Endothelial cell of umbilical vein (primary cell): ENCODE measurements around the gene ATXN7. TPM values are rescaled to one million over a fixed set of nuclear protein-coding genes. Genes with fewer than 3 reads are reported as not detected.

ENCODE experiments used
- BruUV-seq: library from RNA; stranded (reverse); fragments of 400-500 nt; replicated peaks from 2 replicates; lab custom pipeline; 2021; lab: Mats Ljungman, UMichigan
- CTCF ChIA-PET: fragments of 300-600, 350-600 bp; sonication (Branson Sonifier 250); formaldehyde crosslinking; loops from one replicate; lab custom pipeline; 2021; ENCODE audit warnings: antibody characterized with exemption, inconsistent platforms; lab: Charles Lee
- POLR2A ChIA-PET: fragments of 300-600, 350-600 bp; sonication (Branson Sonifier 250); formaldehyde crosslinking; loops from one replicate; lab custom pipeline; 2021; ENCODE audit warnings: antibody characterized with exemption, inconsistent platforms; lab: Charles Lee
- DNase-seq: peaks from one replicate; pipeline ENCODE4 v3.0.0-alpha.2; 2011; ENCODE audit warnings: low read depth, low spot score
- FAIRE-seq: peaks from 2 replicates; lab custom pipeline; 2011; peaks lifted over from hg19 to GRCh38; lab: Jason Lieb, UNC
- H2AFZ ChIP-seq: 2 replicates; pipeline ENCODE4 v1.6.0; 2012; ENCODE audit warnings: low read depth, low read length, control low read depth, inconsistent platforms
- H3K27ac ChIP-seq: 2 replicates; pipeline ENCODE4 v1.5.1; 2011; ENCODE audit warnings: low read depth, mild to moderate bottlenecking, control low read depth, low read length, moderate library complexity; ENCODE audit not compliant: insufficient read depth
- H3K27me3 ChIP-seq, 2 experiments: 2 replicates each; pipeline versions ENCODE4 v1.6.0 to v1.6.1; 2011; ENCODE audit warnings: low read length in 2 of 2, mixed read lengths in 1 of 2; ENCODE audit not compliant: control insufficient read depth in 2 of 2, insufficient read depth in 2 of 2
- H3K36me3 ChIP-seq, 2 experiments: 2 replicates in 1 of 2; 3 replicates in 1 of 2; pipeline ENCODE4 v1.5.1; 2011; ENCODE audit warnings: low read length in 2 of 2, mild to moderate bottlenecking in 1 of 2, moderate library complexity in 1 of 2; ENCODE audit not compliant: control insufficient read depth in 2 of 2, insufficient read depth in 2 of 2; ENCODE audit errors: extremely low read depth in 1 of 2
- H3K4me1 ChIP-seq: 3 replicates; pipeline ENCODE4 v1.5.1; 2011; ENCODE audit warnings: mild to moderate bottlenecking, low read length; ENCODE audit not compliant: control insufficient read depth, insufficient read depth; ENCODE audit errors: extremely low read depth
- H3K4me2 ChIP-seq: 2 replicates; pipeline ENCODE4 v1.6.1; 2011; ENCODE audit warnings: low read length, control low read depth, mixed read lengths; ENCODE audit not compliant: insufficient read depth
- H3K4me3 ChIP-seq, 3 experiments: fragments of 200-600 bp in 1 of 3; sonication (generic), shearing (Covaris generic) in 1 of 3; replicated peaks in 1 of 3; 2 replicates each; pipeline ENCODE4 v1.5.1; 2011 to 2016; ENCODE audit warnings: control low read depth in 3 of 3, low read length in 3 of 3, mild to moderate bottlenecking in 2 of 3, inconsistent platforms in 1 of 3, low read depth in 1 of 3, moderate library complexity in 1 of 3; ENCODE audit not compliant: insufficient read depth in 1 of 3
- H3K79me2 ChIP-seq: 2 replicates; pipeline ENCODE4 v1.6.0; 2012; ENCODE audit warnings: low read length, inconsistent platforms; ENCODE audit not compliant: control insufficient read depth, insufficient read depth
- H3K9ac ChIP-seq: replicated peaks from 2 replicates; pipeline ENCODE3; 2011; ENCODE audit warnings: low read length, control low read depth; ENCODE audit not compliant: insufficient read depth; ENCODE audit errors: extremely low read depth
- H3K9me1 ChIP-seq: replicated peaks from 3 replicates; pipeline ENCODE4 v1.6.0; 2011; ENCODE audit warnings: mild to moderate bottlenecking, low read length; ENCODE audit not compliant: control insufficient read depth, insufficient read depth; ENCODE audit errors: extremely low read depth
- H3K9me3 ChIP-seq: replicated peaks from 2 replicates; pipeline ENCODE4 v1.5.1; 2012; ENCODE audit warnings: low read length, inconsistent platforms; ENCODE audit not compliant: control insufficient read depth, insufficient read depth
- H4K20me1 ChIP-seq: replicated peaks from 2 replicates; pipeline ENCODE3; 2011; ENCODE audit warnings: mild to moderate bottlenecking, low read length; ENCODE audit not compliant: control insufficient read depth, insufficient read depth; ENCODE audit errors: extremely low read depth
- EZH2 ChIP-seq: IDR thresholded peaks from 2 replicates; pipeline ENCODE4 v1.6.1; 2012; ENCODE audit warnings: borderline replicate concordance, low read depth, mild to moderate bottlenecking, moderate library complexity, low read length, inconsistent platforms; ENCODE audit not compliant: severe bottlenecking
- FOS ChIP-seq: IDR thresholded peaks from 2 replicates; pipeline ENCODE4 v1.6.1; 2011; ENCODE audit warnings: mild to moderate bottlenecking, low read length, moderate library complexity, borderline replicate concordance; ENCODE audit not compliant: insufficient read depth
- JUN ChIP-seq: IDR thresholded peaks from 2 replicates; pipeline ENCODE4 v1.6.1; 2011; ENCODE audit warnings: borderline replicate concordance, low read depth; ENCODE audit not compliant: insufficient read length, insufficient read depth
- POLR2A ChIP-seq: IDR thresholded peaks from 2 replicates; pipeline ENCODE4 v1.6.1; 2012; ENCODE audit warnings: low read depth, mild to moderate bottlenecking, control low read depth, low read length
- dilution Hi-C: fragments of 300-500 bp; cut with MboI; formaldehyde crosslinking; loops from one replicate; pipeline ENCODE4 v1.15.0; 2019; ENCODE audit warnings: low sequenced_read_pairs; ENCODE audit not compliant: extremely low pct_ligation_motif_present
- intact Hi-C: fragments of 100-400 bp; cut with micrococcal nuclease; formaldehyde crosslinking; loops from one replicate; pipeline ENCODE4 v1.10.0; 2022
- polyA plus RNA-seq, 4 experiments: library from polyadenylated mRNA; depleted of rRNA in 3 of 4; stranded (reverse) in 3 of 4; unstranded in 1 of 4; fragments of >200 nt; gene quantifications; 2 replicates each; pipeline versions ENCODE4 v1.2.1 to v1.2.3, GENCODE V29; 2011 to 2012; ENCODE audit warnings: missing spikeins in 1 of 4
- total RNA-seq: library from RNA; stranded (reverse); gene quantifications from 2 replicates; pipeline ENCODE4 v1.2.3, GENCODE V29; 2021
- TF ChIP-seq, protein P1 (sequence below): IDR thresholded peaks from 2 replicates; pipeline ENCODE4 v1.6.1; 2011; ENCODE audit not compliant: insufficient read depth, insufficient read length
- TF ChIP-seq, protein P2 (sequence below), 2 donors: IDR thresholded peaks; 1 replicate in 1 of 2; 2 replicates in 1 of 2; pipeline ENCODE4 v1.5.1; 2011; ENCODE audit warnings: low read length in 2 of 2, mild to moderate bottlenecking in 2 of 2, moderate library complexity in 2 of 2, control low read depth in 1 of 2, inconsistent platforms in 1 of 2, low read depth in 1 of 2; ENCODE audit not compliant: insufficient read depth in 1 of 2; ENCODE audit errors: extremely low read depth in 1 of 2

The ATXN7 gene
- total and polyA plus RNA-seq, 2 donors (not counting 3 experiments of a cell fraction or from before 2014, with no cell fraction given), result 21.2 to 34.7 TPM

DNA sequence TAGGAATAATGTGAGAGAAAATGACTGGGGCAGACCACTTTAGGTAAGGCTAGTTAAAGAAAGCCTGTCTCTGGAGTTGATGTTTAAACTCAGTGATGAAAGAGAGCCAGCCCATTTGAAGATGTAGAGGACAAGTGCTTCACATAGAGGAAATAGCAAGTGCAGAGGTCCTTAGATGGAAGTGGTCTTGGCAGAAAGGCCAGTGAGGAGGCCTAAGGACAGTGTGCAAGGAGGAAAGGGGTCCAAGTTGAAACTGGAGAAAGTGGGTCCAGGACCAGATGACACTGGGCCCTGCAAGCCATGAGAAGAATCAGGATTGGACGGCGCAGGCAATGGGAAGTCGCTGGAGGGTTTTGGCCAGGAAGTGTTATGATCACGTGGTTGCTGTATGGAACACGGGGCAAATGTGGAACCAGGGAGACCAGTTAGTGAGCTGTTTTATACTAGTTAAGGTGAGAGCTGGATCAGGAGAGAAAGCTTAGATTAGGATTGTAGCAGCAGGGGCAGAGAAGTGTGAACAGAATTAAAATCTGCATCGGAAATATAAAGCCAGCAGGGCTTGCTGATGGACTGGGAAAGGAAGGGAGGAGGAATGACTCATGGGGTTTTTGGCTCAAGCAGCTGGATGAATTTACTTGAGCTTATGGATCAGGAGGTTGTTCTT lies 96.5 kb downstream of the ATXN7 start:
- H3K4me1 ChIP-seq, result peaks cover 22% of the 10 kb centered on the region
- H3K27ac ChIP-seq, result peak overlapping the region; percentile 55
- peak overlapping the region; percentile 1 to 46 (median 30) for H3K4me3 ChIP-seq
- ChIA-PET POLR2A (interaction anchor here (0.7 kb wide), 1 partner anchor 122 kb away, joined by 4 read pairs; no protein-coding TSS in a partner anchor), CTCF (interaction anchor here (0.6 to 3.7 kb wide), 17 partner anchors 8 to 525 kb away, joined by 3 to 34 read pairs (median 5); partner anchors contain the start of gene SCAANT1)
- FAIRE-seq (peak; percentile 73), DNase-seq (peak; percentile 86)
- peaks cover 0 to 2% of the 10 kb centered on the region in 2 experiments for H3K36me3 ChIP-seq
- peaks cover 6% of the 10 kb centered on the region for H4K20me1 ChIP-seq
- H3K79me2 ChIP-seq, result peaks cover 45% of the 10 kb centered on the region
- dilution Hi-C loops, result no loop called here
- no peaks in the 10 kb centered on the region for H3K9me1 ChIP-seq
- intact Hi-C loops, result loop anchor here (1.0 to 5.0 kb wide), 3 partner anchors 33 to 98 kb away; partner anchors contain the start of genes ATXN7, SCAANT1 and THOC7
- no TSS peak for BruUV-seq
- H3K9me3 ChIP-seq, result no peaks in the 10 kb centered on the region
- H2AFZ ChIP-seq, result peak overlapping the region; percentile 13
- peak overlapping the region; percentile 73 for H3K4me2 ChIP-seq
- TF ChIP-seq EZH2 (no peak), JUN (peak; percentile 61), FOS (peak; percentile 85), POLR2A (no peak)
- TF ChIP-seq, protein P1, sequence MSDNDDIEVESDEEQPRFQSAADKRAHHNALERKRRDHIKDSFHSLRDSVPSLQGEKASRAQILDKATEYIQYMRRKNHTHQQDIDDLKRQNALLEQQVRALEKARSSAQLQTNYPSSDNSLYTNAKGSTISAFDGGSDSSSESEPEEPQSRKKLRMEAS, result peak; percentile 55
- H3K9ac ChIP-seq, result peak overlapping the region; percentile 19
- H3K27me3 ChIP-seq, result no peaks in the 10 kb centered on the region

DNA sequence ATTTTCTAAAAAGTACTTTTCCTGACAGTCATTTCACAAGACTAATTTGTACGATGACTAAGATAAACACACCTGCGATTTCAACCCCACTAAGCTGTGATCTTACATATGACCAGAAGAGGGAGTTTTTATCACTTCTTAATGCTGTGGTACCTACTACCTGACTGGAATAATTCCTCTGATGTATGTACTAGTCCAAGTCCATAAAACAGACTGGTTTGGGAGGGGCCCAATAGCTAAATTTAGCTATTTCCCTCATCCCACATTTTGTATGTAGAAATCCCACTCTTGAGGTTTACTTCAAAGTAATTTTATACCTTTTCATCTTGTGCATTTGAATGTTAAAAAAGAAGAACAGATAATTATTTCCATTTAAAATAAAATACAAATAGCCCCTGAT lies 98.2 kb downstream of the ATXN7 start:
- peak; percentile 37 for FAIRE-seq
- intact Hi-C loops, result loop anchor here (5.0 kb wide), 2 partner anchors 50 to 100 kb away; partner anchors contain the start of genes ATXN7, SCAANT1 and THOC7
- dilution Hi-C loops, result no loop called here

More for the DNA sequence above, 98.2 kb downstream of the ATXN7 start:
- Histone ChIP-seq H4K20me1 (peaks cover 3% of the 10 kb centered on the region), H3K4me3 (no peak overlapping the region), H3K79me2 (peaks cover 43% of the 10 kb centered on the region), H3K4me1 (peaks cover 22% of the 10 kb centered on the region), H3K27ac (no peak overlapping the region), H2AFZ (no peak overlapping the region), H3K9me1 (no peaks in the 10 kb centered on the region), H3K27me3 (no peaks in the 10 kb centered on the region), H3K9ac (no peak overlapping the region), H3K36me3 (no peaks in the 10 kb centered on the region), H3K4me2 (no peak overlapping the region), H3K9me3 (no peaks in the 10 kb centered on the region)
- no TSS peak for BruUV-seq
- TF ChIP-seq JUN, result no peak
- TF ChIP-seq, protein P2, sequence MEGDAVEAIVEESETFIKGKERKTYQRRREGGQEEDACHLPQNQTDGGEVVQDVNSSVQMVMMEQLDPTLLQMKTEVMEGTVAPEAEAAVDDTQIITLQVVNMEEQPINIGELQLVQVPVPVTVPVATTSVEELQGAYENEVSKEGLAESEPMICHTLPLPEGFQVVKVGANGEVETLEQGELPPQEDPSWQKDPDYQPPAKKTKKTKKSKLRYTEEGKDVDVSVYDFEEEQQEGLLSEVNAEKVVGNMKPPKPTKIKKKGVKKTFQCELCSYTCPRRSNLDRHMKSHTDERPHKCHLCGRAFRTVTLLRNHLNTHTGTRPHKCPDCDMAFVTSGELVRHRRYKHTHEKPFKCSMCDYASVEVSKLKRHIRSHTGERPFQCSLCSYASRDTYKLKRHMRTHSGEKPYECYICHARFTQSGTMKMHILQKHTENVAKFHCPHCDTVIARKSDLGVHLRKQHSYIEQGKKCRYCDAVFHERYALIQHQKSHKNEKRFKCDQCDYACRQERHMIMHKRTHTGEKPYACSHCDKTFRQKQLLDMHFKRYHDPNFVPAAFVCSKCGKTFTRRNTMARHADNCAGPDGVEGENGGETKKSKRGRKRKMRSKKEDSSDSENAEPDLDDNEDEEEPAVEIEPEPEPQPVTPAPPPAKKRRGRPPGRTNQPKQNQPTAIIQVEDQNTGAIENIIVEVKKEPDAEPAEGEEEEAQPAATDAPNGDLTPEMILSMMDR (IDR thresholded peaks at IDR 0.05; ENCODE audit: extremely low read depth in 1 of 2, insufficient read depth in 1 of 2, low read depth in 1 of 2, low read length in 2 of 2), result peak; percentile 17 to 49
- ChIA-PET POLR2A (no interaction called here), CTCF (interaction anchor here (0.6 to 3.7 kb wide), 22 partner anchors 10 to 618 kb away, joined by 3 to 34 read pairs (median 4); partner anchors contain the start of gene SCAANT1)
- peak; percentile 65 for DNase-seq
